Stomach smooth muscle (tissue), 2 donors: ENCODE measurements around the gene SYNDIG1L.
"Not testable (repeated sequence)": the region's sequence is repeated elsewhere in the genome, so short reads cannot be mapped to it uniquely, and the experiment has no call there.

Source experiments
- H3K27ac ChIP-seq: one replicate; pipeline ENCODE4 v1.7.0; 2013; ENCODE audit warnings: mild to moderate bottlenecking, low read length, inconsistent platforms
- H3K27me3 ChIP-seq, 2 donors: one replicate each; pipeline ENCODE4 v1.7.0; 2013; ENCODE audit warnings: low read length in 2 of 2; ENCODE audit not compliant: insufficient read depth in 2 of 2, control insufficient read depth in 1 of 2
- H3K36me3 ChIP-seq, 2 donors: one replicate each; pipeline ENCODE4 v1.7.0; 2013; ENCODE audit warnings: low read length in 2 of 2; ENCODE audit not compliant: control insufficient read depth in 2 of 2, insufficient read depth in 2 of 2
- H3K4me1 ChIP-seq: one replicate; pipeline ENCODE4 v1.7.0; 2013; ENCODE audit warnings: low read length; ENCODE audit not compliant: control insufficient read depth, insufficient read depth
- H3K4me3 ChIP-seq, 2 donors: one replicate each; pipeline ENCODE4 v1.7.0; 2013; ENCODE audit warnings: low read length in 2 of 2
- H3K9ac ChIP-seq, 2 donors: one replicate each; pipeline ENCODE4 v1.7.0; 2013; ENCODE audit warnings: low read length in 2 of 2, mild to moderate bottlenecking in 1 of 2
- H3K9me3 ChIP-seq, 2 donors: one replicate each; pipeline ENCODE4 v1.7.0; 2013; ENCODE audit warnings: low read length in 2 of 2; ENCODE audit not compliant: control insufficient read depth in 2 of 2
- donor health status: healthy.
- donor health status: Pancreatic carcinoma.

The SYNDIG1L gene

DNA sequence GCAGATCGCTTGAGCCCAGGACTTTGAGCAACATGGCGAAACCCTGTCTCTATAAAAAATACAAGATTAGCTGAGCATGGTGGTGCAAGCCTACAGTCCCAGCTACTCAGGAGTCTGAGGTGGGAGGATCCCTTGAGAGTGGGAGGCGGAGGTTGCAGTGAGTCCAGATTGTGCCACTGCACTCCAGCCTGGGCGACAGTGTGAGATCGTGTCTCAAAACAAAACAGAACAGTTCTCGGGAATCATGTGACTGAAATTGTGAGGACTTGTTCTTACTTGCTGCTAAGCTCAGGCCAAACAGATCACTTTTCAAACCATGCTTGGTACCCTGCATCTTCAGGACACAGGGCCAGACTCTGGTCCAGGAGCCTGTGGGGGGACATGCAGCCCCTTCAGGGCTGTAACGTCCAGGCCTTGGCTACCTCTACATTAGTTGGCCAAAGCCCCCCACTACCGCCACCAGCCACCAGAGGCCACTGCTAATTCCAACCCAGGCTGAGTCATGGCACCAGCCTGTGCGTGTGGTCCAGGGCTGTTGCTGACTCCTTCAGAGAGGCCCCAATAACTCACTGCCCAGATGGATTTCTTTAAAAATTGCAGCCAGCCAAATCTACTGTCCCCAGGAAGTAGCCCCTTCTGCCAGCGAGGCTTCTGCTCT lies 33.4 kb upstream of the SYNDIG1L start:
- Histone ChIP-seq H3K9me3 (no peaks in the 10 kb centered on the region), H3K9ac (no peak overlapping the region), H3K27ac (no peak overlapping the region), H3K4me3 (no peak overlapping the region), H3K36me3 (no peaks in the 10 kb centered on the region), H3K27me3 (no peaks in the 10 kb centered on the region), H3K4me1 (no peaks in the 10 kb centered on the region)

DNA sequence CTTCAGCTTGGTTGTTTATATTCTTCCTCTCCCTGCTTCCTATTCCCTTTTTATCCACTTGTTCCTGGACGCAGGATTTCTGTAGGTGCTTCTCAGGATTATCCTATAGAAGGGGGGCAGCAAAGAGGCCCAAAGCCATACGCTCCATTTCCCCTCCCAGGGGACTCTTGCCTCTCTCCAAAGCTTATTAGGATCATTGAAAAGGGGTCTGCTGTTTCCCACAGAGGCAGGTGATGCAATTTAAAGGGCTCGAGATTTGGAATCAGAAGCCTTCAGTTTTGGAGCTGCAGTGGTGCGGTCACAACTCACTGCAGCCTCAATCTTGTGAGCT lies 31.5 kb upstream of the SYNDIG1L start:
- Histone ChIP-seq H3K4me1 (no peaks in the 10 kb centered on the region), H3K27me3 (no peaks in the 10 kb centered on the region), H3K9ac (no peak overlapping the region), H3K36me3 (no peaks in the 10 kb centered on the region), H3K9me3 (no peaks in the 10 kb centered on the region), H3K27ac (no peak overlapping the region), H3K4me3 (no peak overlapping the region)

DNA sequence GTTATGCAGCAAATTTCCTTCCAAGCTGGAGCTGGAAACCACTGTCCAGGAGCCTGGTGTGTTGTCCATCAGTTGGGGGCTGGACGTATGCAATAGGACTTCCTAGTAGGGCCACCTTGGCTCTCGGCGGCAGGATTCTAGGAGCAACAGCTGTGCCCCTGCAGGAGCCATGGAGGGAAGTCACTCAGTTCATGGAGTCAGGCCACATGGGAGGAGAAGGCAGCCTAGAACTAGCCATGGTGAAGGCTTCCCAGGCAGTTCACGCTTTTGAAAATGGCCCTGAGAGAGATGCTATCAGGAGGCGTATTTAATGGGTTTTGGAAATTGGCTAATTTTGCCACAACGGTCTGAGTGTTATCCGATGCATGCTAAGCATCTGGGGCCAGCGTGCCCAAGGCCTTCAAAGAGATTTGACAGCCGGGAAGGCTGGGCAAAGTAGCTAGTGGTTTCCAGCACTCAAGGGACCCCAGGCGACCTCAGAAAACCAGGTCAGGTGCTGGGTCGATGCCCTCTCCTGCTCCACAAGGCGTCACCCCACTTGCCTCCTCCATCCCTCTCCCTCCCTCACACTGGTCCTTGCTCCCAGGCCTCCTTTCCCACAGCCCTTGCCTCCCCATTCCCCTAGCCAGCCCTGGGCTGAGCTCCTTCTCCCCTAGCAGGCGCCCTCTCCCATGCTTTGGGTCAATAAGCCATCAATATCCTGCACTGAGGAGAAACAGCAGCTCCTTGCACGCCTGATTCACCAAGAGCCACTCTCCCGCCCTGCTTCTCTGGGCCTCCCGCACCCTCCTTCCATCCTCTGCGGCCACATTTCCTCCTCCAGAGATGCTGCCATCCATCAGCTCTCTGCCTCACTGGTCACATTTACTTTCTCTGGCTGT lies 30.9 kb upstream of the SYNDIG1L start:
- H3K4me1 ChIP-seq, result no peaks in the 10 kb centered on the region

DNA sequence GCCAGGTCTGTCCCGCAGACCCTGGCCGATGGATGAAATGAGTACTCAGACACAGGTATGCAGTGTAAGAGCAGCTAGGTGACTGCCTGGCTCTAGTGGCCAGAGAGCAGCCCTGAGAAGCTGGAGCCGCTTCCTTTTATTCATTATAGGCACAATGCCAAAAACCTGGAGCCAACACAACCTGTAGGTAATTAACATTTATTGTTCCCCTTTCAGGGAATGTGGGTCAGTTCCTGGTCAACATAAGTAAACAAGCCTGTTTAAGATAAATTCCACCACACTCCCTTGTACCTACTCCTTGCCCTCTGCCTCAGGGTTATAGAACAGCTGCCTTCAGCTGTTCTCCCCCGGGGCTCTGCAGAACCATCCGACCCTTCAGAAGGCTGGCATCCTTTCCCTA lies 28.4 kb upstream of the SYNDIG1L start:
- H3K9ac ChIP-seq, H3K4me1 ChIP-seq, H3K4me3 ChIP-seq, H3K9me3 ChIP-seq, H3K27ac ChIP-seq, H3K36me3 ChIP-seq, H3K27me3 ChIP-seq: not testable (repeated sequence)

More for the DNA sequence above, 30.9 kb upstream of the SYNDIG1L start:
- H3K4me3 ChIP-seq, result no peak overlapping the region
- no peaks in the 10 kb centered on the region for H3K9me3 ChIP-seq
- H3K9ac ChIP-seq, result no peak overlapping the region
- H3K36me3 ChIP-seq, result no peaks in the 10 kb centered on the region
- no peak overlapping the region for H3K27ac ChIP-seq
- no peaks in the 10 kb centered on the region for H3K27me3 ChIP-seq

DNA sequence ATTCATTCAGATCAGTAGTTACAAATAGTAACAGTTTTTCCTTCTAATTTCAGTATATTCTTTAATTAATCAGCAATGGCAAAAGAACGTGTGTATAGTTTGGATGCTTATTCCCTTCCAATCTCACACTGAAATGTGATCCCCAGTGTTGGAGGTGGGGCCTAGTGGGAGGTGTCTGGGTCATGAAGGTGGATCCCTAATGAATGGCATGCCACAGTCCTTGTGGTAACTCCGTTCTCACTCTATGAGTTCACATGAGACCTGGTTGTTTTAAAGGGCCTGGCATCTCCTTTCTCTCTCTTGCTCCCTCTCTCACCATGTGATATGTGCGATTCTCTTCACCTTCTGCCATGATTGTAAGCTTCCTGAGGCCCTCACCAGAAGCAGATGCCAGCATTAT lies 18.9 kb upstream of the SYNDIG1L start:
- Histone ChIP-seq H3K9me3 (no peaks in the 10 kb centered on the region), H3K36me3 (no peaks in the 10 kb centered on the region), H3K9ac (no peak overlapping the region), H3K27ac (no peak overlapping the region), H3K4me1 (no peaks in the 10 kb centered on the region), H3K4me3 (no peak overlapping the region), H3K27me3 (no peaks in the 10 kb centered on the region)

DNA sequence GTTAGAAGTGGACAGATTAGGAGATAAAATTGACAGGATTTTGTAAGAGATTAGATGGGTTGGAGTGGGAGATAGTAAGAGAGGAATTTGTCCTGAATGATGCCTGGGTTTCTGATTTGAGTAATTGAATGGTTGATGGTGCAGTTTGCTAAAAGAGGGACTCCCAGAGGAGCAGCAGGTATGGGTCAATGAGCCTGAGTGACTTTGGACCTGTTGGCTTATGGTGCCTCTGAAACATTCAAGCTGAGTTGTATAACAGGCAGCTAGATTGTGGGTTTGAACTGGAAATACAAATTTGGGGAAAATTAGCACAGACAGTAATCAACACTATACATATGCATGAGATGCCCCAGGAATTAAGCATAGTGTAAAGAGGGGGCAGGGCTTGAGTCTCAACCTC lies 16.7 kb upstream of the SYNDIG1L start:
- Histone ChIP-seq H3K9ac (no peak overlapping the region), H3K9me3 (no peaks in the 10 kb centered on the region), H3K36me3 (no peaks in the 10 kb centered on the region)

DNA sequence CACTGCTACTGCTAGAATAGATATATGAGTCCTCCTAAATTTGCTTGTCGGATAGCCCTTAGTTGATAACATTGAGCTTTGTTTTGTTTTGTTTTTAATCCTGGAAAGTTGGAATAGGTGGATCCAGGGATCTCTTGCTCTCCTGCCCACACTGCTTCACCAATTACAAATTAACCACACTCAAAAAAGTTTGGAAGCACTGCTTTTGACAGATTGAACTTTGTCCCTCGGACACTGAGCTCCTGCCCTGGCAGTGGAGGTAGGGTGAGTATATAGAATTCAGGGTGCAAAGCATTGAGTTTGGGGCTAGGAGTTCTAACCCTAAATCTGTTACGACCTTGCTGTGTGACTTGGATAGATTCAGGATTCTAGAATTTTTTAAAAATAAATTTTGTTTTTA lies 15.1 kb upstream of the SYNDIG1L start:
- H3K9me3 ChIP-seq, result no peaks in the 10 kb centered on the region
- H3K36me3 ChIP-seq, result no peaks in the 10 kb centered on the region
- H3K4me1 ChIP-seq, result no peaks in the 10 kb centered on the region
- no peak overlapping the region for H3K9ac ChIP-seq
- H3K27ac ChIP-seq, result no peak overlapping the region
- peaks cover 2 to 3% of the 10 kb centered on the region in 2 donors for H3K27me3 ChIP-seq
- no peak overlapping the region for H3K4me3 ChIP-seq

More for the DNA sequence above, 16.7 kb upstream of the SYNDIG1L start:
- Histone ChIP-seq H3K4me3 (no peak overlapping the region), H3K27ac (no peak overlapping the region), H3K27me3 (peaks cover 2 to 3% of the 10 kb centered on the region in 2 donors), H3K4me1 (no peaks in the 10 kb centered on the region)

DNA sequence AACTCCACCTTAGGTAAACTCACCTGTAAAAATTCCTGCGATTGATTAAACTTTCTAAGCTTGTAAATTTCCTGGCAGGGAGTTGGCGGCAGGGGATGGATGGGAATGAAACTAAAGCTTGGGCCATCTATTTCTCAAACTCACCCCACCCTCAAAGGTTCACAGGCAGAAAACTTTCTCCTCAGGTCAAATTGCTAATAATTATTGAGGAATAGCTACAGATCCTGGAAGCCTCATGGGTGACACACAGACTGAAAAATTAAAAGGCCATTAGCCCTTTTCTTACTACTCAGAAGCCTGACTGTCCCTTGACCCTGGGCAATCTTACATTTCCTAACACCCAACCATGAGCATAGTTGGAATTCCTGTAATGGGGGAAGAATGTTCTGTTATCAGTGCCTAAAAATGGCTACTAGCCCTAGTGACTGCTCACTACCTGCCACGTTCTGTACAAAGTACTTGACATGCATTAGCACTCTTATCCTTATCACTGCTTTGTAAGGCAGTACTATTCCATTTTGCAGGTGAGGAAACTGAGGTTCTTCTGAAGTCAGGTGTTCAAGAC lies 12.4 kb upstream of the SYNDIG1L start:
- H3K9ac ChIP-seq, result no peak overlapping the region
- H3K27ac ChIP-seq, result no peak overlapping the region
- no peaks in the 10 kb centered on the region for H3K4me1 ChIP-seq
- no peaks in the 10 kb centered on the region for H3K36me3 ChIP-seq
- H3K27me3 ChIP-seq, result peaks cover 2 to 3% of the 10 kb centered on the region in 2 donors
- H3K4me3 ChIP-seq, result no peak overlapping the region
- H3K9me3 ChIP-seq, result no peaks in the 10 kb centered on the region

DNA sequence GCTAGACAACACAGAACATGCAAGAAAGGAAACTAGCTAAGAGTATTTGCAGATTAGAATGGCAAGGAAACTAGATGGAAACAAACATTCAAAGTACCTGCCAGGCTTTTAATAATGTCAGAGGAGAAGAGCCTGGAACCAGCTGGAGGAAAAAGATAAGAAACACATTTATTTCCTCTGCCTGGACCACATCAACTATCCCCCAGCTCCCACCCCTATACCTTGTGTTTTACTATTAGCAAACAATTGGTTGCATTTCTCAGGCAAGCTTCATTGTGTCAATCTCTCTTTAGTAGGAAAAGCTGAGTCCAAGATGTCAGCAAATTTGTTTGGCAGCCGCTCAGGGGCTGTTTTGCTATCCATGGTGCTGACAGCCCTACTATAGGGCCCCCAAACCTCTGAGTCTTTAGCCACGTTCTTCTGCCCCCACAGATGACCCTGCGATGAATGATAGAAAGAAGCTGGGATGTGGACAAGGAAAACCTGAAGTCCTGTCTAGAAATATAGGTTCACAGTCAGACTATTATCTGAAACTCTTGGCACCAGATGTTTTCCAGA lies 11.6 kb upstream of the SYNDIG1L start:
- peaks cover 2 to 3% of the 10 kb centered on the region in 2 donors for H3K27me3 ChIP-seq

DNA sequence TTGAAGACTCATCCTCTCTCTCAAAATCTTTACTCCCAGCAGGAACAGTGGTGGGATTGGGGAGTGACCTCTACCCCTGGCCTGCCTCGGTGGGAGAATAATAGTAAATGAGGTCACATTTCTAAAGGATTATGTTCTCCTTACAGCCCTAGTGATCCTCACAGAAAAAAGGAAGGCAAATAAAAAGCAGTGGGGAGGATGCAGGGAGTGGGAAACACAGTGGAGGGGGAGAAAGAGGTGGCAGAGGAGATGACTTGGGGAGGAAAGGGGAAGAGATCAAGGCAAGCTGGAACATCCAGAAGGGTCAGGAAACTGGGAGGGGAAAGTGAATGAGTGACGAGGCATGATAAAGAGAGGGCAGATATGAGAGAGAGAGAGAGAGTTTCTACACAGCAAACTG lies 8.3 kb upstream of the SYNDIG1L start:
- Histone ChIP-seq H3K4me1 (no peaks in the 10 kb centered on the region), H3K4me3 (no peak overlapping the region), H3K36me3 (no peaks in the 10 kb centered on the region), H3K9me3 (no peaks in the 10 kb centered on the region), H3K27me3 (peaks cover 2 to 3% of the 10 kb centered on the region in 2 donors), H3K9ac (no peak overlapping the region), H3K27ac (no peak overlapping the region)

More for the DNA sequence above, 11.6 kb upstream of the SYNDIG1L start:
- Histone ChIP-seq H3K27ac (no peak overlapping the region), H3K9me3 (no peaks in the 10 kb centered on the region), H3K36me3 (no peaks in the 10 kb centered on the region), H3K9ac (no peak overlapping the region), H3K4me1 (no peaks in the 10 kb centered on the region), H3K4me3 (no peak overlapping the region)
